Stomach (tissue), 4 donors: Measurements from ENCODE around the gene HP1BP3.

Source experiments
- POLR2AphosphoS5 ChIP-seq, 3 donors: sonication (generic); formaldehyde crosslinking; IDR thresholded peaks; one replicate each; pipeline ENCODE4 v1.6.1; 2016; ENCODE audit warnings: antibody characterized with exemption in 3 of 3
- TF ChIP-seq, protein P1 (sequence below), 7 experiments: fragments of 450-650 bp in 4 of 7; fragments of 200-600 bp in 3 of 7; sonication (generic) in 3 of 7; IDR thresholded peaks; one replicate each; pipeline ENCODE4 v1.5.1; 2016 to 2019; ENCODE audit warnings: antibody characterized with exemption in 7 of 7, control low read depth in 2 of 7, mild to moderate bottlenecking in 1 of 7

DNA sequence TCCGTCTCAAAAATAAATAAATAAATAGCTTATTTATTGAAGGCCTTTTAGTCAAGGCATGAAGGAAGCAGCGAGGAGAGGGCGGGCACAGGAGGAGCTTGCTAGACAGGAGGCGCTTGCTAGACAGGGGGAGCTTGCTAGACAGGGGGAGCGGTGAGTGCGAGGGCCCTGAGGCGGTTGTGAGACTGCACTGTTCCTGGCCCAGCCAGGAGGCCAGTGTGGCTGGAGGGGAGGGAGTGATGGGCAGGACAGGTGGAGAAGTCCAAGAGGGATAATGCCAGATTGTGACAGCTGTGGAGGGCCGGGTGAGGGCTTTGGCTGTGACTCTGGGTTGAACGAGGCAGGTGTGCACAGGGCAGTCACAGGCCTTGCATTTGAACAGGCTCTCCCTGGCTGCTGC is 87.5 kb downstream of the HP1BP3 start:
- TF ChIP-seq, protein P1, sequence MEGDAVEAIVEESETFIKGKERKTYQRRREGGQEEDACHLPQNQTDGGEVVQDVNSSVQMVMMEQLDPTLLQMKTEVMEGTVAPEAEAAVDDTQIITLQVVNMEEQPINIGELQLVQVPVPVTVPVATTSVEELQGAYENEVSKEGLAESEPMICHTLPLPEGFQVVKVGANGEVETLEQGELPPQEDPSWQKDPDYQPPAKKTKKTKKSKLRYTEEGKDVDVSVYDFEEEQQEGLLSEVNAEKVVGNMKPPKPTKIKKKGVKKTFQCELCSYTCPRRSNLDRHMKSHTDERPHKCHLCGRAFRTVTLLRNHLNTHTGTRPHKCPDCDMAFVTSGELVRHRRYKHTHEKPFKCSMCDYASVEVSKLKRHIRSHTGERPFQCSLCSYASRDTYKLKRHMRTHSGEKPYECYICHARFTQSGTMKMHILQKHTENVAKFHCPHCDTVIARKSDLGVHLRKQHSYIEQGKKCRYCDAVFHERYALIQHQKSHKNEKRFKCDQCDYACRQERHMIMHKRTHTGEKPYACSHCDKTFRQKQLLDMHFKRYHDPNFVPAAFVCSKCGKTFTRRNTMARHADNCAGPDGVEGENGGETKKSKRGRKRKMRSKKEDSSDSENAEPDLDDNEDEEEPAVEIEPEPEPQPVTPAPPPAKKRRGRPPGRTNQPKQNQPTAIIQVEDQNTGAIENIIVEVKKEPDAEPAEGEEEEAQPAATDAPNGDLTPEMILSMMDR (IDR thresholded peaks at IDR 0.05) = no peak
- no peak for TF ChIP-seq POLR2AphosphoS5 (IDR thresholded peaks at IDR 0.05)
